SK-N-SH (cell line): Measurements from ENCODE around the gene LDLRAP1. TPM values are rescaled to one million over a fixed set of nuclear protein-coding genes. Genes with fewer than 3 reads are reported as not detected.

Experiments used
- CTCF ChIA-PET: fragments of 300-600, 350-600 bp; formaldehyde crosslinking; extraction: SDS; loops from one replicate; lab custom pipeline; 2021; lab: Yijun Ruan, JAX
- POLR2A ChIA-PET: fragments of 350-600 bp; sonication (Branson Sonifier 250); formaldehyde crosslinking; extraction: SDS; loops from one replicate; lab custom pipeline; 2020; ENCODE audit warnings: antibody characterized with exemption, inconsistent platforms; lab: Yijun Ruan, JAX
- DNase-seq: peaks from one replicate; pipeline ENCODE4 v3.0.0; 2012
- H2AFZ ChIP-seq: fragments of 200-600 bp; sonication (generic); 2 replicates; pipeline ENCODE4 v1.8.1; 2016; ENCODE audit warnings: antibody characterized with exemption, mild to moderate bottlenecking, low read depth
- H3F3A ChIP-seq: fragments of 200-600 bp; sonication (generic); replicated peaks from 2 replicates; pipeline ENCODE3; 2016; ENCODE audit warnings: antibody characterized with exemption, mild to moderate bottlenecking; ENCODE audit not compliant: insufficient read depth
- H3K27ac ChIP-seq, 2 experiments: fragments of 200-500 bp in 1 of 2; fragments of 200-600 bp in 1 of 2; sonication (Bioruptor generic) in 1 of 2; sonication (generic), shearing (Covaris generic) in 1 of 2; 2 replicates each; pipeline versions ENCODE4 v1.5.1 to v1.6.1; 2014 to 2016; ENCODE audit warnings: low read depth in 2 of 2, inconsistent platforms in 1 of 2, low read length in 1 of 2, mild to moderate bottlenecking in 1 of 2, mixed read lengths in 1 of 2
- H3K27me3 ChIP-seq: fragments of 200-600 bp; sonication (generic), shearing (Covaris generic); 2 replicates; pipeline ENCODE4 v1.6.1; 2016; ENCODE audit warnings: mixed run types; ENCODE audit not compliant: insufficient read depth
- H3K36me3 ChIP-seq, 2 experiments: fragments of 200-500 bp in 1 of 2; fragments of 200-600 bp in 1 of 2; sonication (Bioruptor generic) in 1 of 2; sonication (generic) in 1 of 2; replicated peaks in 1 of 2; 2 replicates each; pipeline versions ENCODE3 to v1.5.1; 2014 to 2016; ENCODE audit warnings: low read length in 1 of 2, mild to moderate bottlenecking in 1 of 2; ENCODE audit not compliant: insufficient read depth in 2 of 2, control insufficient read depth in 1 of 2
- H3K4me1 ChIP-seq, 2 experiments: fragments of 200-500 bp in 1 of 2; fragments of 200-600 bp in 1 of 2; sonication (Bioruptor generic) in 1 of 2; sonication (generic), shearing (Covaris generic) in 1 of 2; 2 replicates each; pipeline versions ENCODE4 v1.5.1 to v1.6.1; 2014 to 2016; ENCODE audit warnings: low read depth in 1 of 2, low read length in 1 of 2, mixed run types in 1 of 2; ENCODE audit not compliant: insufficient read depth in 2 of 2, control insufficient read depth in 1 of 2
- H3K4me2 ChIP-seq: fragments of 200-600 bp; sonication (generic), shearing (Covaris generic); 2 replicates; pipeline ENCODE4 v1.6.1; 2017; ENCODE audit warnings: mixed run types
- H3K4me3 ChIP-seq, 2 experiments: fragments of 200-500 bp in 1 of 2; fragments of 200-600 bp in 1 of 2; sonication (Bioruptor generic) in 1 of 2; sonication (generic), shearing (Covaris generic) in 1 of 2; 2 replicates each; pipeline versions ENCODE4 v1.5.1 to v1.8.1; 2014 to 2016; ENCODE audit warnings: low read depth in 2 of 2, inconsistent platforms in 1 of 2, low read length in 1 of 2, mild to moderate bottlenecking in 1 of 2, mixed read lengths in 1 of 2, moderate library complexity in 1 of 2
- H3K79me2 ChIP-seq: fragments of 200-600 bp; sonication (generic); 2 replicates; pipeline ENCODE4 v1.8.1; 2017; ENCODE audit warnings: mild to moderate bottlenecking; ENCODE audit not compliant: insufficient read depth
- H3K9ac ChIP-seq: fragments of 200-600 bp; sonication (generic); 2 replicates; pipeline ENCODE4 v1.6.1; 2017; ENCODE audit warnings: mixed run types
- H3K9me2 ChIP-seq: fragments of 200-600 bp; sonication (generic); 2 replicates; pipeline ENCODE4 v1.6.1; 2017; ENCODE audit warnings: mixed run types
- H3K9me3 ChIP-seq: fragments of 200-600 bp; sonication (generic); 2 replicates; pipeline ENCODE4 v1.6.1; 2017; ENCODE audit warnings: mixed run types, mild to moderate bottlenecking, moderate library complexity
- H4K20me1 ChIP-seq: fragments of 200-600 bp; sonication (generic); 2 replicates; pipeline ENCODE4 v1.6.1; 2017; ENCODE audit warnings: mild to moderate bottlenecking, mixed run types; ENCODE audit not compliant: insufficient read depth
- EZH2phosphoT487 ChIP-seq: fragments of 200-600 bp; sonication (generic); IDR thresholded peaks from 2 replicates; pipeline ENCODE4 v1.6.1; 2017; ENCODE audit warnings: low read depth, mixed run types, mild to moderate bottlenecking, antibody characterized with exemption, moderate library complexity, borderline replicate concordance
- GABPA ChIP-seq: IDR thresholded peaks from 2 replicates; pipeline ENCODE4 v1.4.0; 2012; ENCODE audit warnings: low read depth, mild to moderate bottlenecking
- MAX ChIP-seq: IDR thresholded peaks from 2 replicates; pipeline ENCODE4 v1.4.0; 2012; ENCODE audit warnings: low read depth
- NFIC ChIP-seq: IDR thresholded peaks from 2 replicates; pipeline ENCODE4 v1.4.0; 2012; ENCODE audit warnings: borderline replicate concordance
- NRF1 ChIP-seq: IDR thresholded peaks from 2 replicates; pipeline ENCODE4 v1.6.1; 2012; ENCODE audit warnings: low read depth, mild to moderate bottlenecking, low read length
- REST ChIP-seq: IDR thresholded peaks from 2 replicates; pipeline ENCODE4 v1.6.1; 2012; ENCODE audit warnings: mild to moderate bottlenecking, low read depth, low read length, moderate library complexity
- RFX5 ChIP-seq: IDR thresholded peaks from 2 replicates; pipeline ENCODE4 v1.6.1; 2012; ENCODE audit warnings: mild to moderate bottlenecking, improper control_type of control experiment, low read length
- SIN3A ChIP-seq: IDR thresholded peaks from 2 replicates; pipeline ENCODE4 v1.6.1; 2012; ENCODE audit warnings: low read depth, mild to moderate bottlenecking, low read length, moderate library complexity, borderline replicate concordance
- TCF12 ChIP-seq: IDR thresholded peaks from 2 replicates; pipeline ENCODE4 v1.4.0; 2012
- USF1 ChIP-seq: IDR thresholded peaks from 2 replicates; pipeline ENCODE4 v1.4.0; 2012; ENCODE audit warnings: low read depth, borderline replicate concordance
- YY1 ChIP-seq: IDR thresholded peaks from 2 replicates; pipeline ENCODE4 v1.4.0; 2012; ENCODE audit warnings: low read depth, mild to moderate bottlenecking
- WGBS: methylation state at CpG from one replicate; pipeline ENCODE4 v1.1.6; 2017; ENCODE audit warnings: low lambda C conversion rate; 5-methylcytosine and 5-hydroxymethylcytosine counted together
- polyA plus RNA-seq, 3 experiments: library from polyadenylated mRNA; depleted of rRNA; stranded (reverse); fragments of >200 nt; gene quantifications; 2 replicates each; pipeline ENCODE4 v1.2.3, GENCODE V29; 2012
- TF ChIP-seq, protein P1 (sequence below): IDR thresholded peaks from 2 replicates; pipeline ENCODE4 v1.4.0; 2012; ENCODE audit warnings: low read depth, borderline replicate concordance

The LDLRAP1 gene
- polyA plus RNA-seq, 1 of the 3 experiments (the other 2 are of a cell fraction), result 19.1 TPM

DNA sequence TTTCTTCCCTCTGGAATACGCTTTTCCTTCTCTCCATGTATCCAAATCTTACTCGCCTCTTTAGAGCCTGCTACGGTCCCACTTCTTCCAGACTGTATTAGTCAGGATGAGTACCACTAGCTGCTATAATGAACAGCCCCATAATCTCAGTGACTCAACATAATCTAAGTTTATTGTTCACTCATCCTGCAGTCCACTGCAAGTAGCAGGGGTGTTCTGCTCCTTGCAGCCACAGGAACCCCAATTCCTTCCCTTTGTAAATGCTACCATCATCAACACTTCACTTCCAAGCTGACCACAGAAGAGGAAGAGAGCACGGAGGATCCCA lies 18.1 kb upstream of the LDLRAP1 start:
- DNase-seq, result no peak
- Histone ChIP-seq H3K9ac (no peak overlapping the region), H3K36me3 (no peaks in the 10 kb centered on the region), H3K4me2 (no peak overlapping the region), H3K4me1 (peaks cover 0 to 7% of the 10 kb centered on the region in 2 experiments; a peak in 1 of 4 replicates), H3K79me2 (no peaks in the 10 kb centered on the region), H3K27me3 (no peaks in the 10 kb centered on the region; the same call in 1 of the 2 replicates), H3K9me2 (no peaks in the 10 kb centered on the region), H3F3A (no peaks in the 10 kb centered on the region), H3K4me3 (no peak overlapping the region), H3K9me3 (no peaks in the 10 kb centered on the region), H4K20me1 (no peaks in the 10 kb centered on the region), H2AFZ (no peak overlapping the region), H3K27ac (no peak overlapping the region)
- WGBS, result 65% methylated on average over 4 of the region's 4 CpGs
- ChIA-PET CTCF (interaction anchor here (1.5 to 3.1 kb wide), 3 partner anchors 38 to 285 kb away, joined by 3 to 12 read pairs (median 4); no protein-coding TSS in a partner anchor), POLR2A (no interaction called here)
- TF ChIP-seq MAX (no peak), SIN3A (no peak), YY1 (no peak), REST (no peak), RFX5 (no peak), EZH2phosphoT487 (no peak)

GRCh38 chr1:25526753-25527152 lies 16.7 kb upstream of the LDLRAP1 start:
- Histone ChIP-seq H3K27ac (no peak overlapping the region), H3K4me3 (no peak overlapping the region), H3K36me3 (no peaks in the 10 kb centered on the region), H3K4me2 (no peak overlapping the region), H2AFZ (no peak overlapping the region), H3K79me2 (no peaks in the 10 kb centered on the region), H3K9ac (no peak overlapping the region), H3F3A (no peaks in the 10 kb centered on the region), H4K20me1 (no peaks in the 10 kb centered on the region), H3K9me2 (no peaks in the 10 kb centered on the region)
- ChIA-PET CTCF (interaction anchor here (0.7 to 3.1 kb wide), 6 partner anchors 9 to 283 kb away, joined by 3 to 12 read pairs (median 3); no protein-coding TSS in a partner anchor), POLR2A (no interaction called here)
- 90% methylated on average over 2 of the region's 2 CpGs for WGBS
- no peak for DNase-seq
- TF ChIP-seq, protein P1, sequence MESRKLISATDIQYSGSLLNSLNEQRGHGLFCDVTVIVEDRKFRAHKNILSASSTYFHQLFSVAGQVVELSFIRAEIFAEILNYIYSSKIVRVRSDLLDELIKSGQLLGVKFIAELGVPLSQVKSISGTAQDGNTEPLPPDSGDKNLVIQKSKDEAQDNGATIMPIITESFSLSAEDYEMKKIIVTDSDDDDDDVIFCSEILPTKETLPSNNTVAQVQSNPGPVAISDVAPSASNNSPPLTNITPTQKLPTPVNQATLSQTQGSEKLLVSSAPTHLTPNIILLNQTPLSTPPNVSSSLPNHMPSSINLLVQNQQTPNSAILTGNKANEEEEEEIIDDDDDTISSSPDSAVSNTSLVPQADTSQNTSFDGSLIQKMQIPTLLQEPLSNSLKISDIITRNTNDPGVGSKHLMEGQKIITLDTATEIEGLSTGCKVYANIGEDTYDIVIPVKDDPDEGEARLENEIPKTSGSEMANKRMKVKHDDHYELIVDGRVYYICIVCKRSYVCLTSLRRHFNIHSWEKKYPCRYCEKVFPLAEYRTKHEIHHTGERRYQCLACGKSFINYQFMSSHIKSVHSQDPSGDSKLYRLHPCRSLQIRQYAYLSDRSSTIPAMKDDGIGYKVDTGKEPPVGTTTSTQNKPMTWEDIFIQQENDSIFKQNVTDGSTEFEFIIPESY, result no peak
- TF ChIP-seq TCF12 (no peak), USF1 (no peak), GABPA (no peak), REST (no peak), NRF1 (no peak), NFIC (no peak)
- TF ChIP-seq, all 33 proteins: peak for 0
- Histone ChIP-seq H3K27me3 (no peaks in the 10 kb centered on the region; the same call in 1 of the 2 replicates), H3K4me1 (peaks cover 0 to 7% of the 10 kb centered on the region in 2 experiments; a peak in 1 of 4 replicates), H3K9me3 (no peaks in the 10 kb centered on the region)
